Activated CD4-positive, alpha-beta T cell treated with anti-CD3 and anti-CD28 coated beads, Interleukin-2, Interleukin-6, amounts not matched to agents 100 ng/mL and 50 ng/mL, durations not matched to agents 16 hours and 8 hours (primary cell): ENCODE measurements around the gene SKIC3.

ENCODE experiments used
- DNase-seq: peaks from one replicate; pipeline ENCODE4 v3.0.0-alpha.2; 2020

The SKIC3 gene

DNA sequence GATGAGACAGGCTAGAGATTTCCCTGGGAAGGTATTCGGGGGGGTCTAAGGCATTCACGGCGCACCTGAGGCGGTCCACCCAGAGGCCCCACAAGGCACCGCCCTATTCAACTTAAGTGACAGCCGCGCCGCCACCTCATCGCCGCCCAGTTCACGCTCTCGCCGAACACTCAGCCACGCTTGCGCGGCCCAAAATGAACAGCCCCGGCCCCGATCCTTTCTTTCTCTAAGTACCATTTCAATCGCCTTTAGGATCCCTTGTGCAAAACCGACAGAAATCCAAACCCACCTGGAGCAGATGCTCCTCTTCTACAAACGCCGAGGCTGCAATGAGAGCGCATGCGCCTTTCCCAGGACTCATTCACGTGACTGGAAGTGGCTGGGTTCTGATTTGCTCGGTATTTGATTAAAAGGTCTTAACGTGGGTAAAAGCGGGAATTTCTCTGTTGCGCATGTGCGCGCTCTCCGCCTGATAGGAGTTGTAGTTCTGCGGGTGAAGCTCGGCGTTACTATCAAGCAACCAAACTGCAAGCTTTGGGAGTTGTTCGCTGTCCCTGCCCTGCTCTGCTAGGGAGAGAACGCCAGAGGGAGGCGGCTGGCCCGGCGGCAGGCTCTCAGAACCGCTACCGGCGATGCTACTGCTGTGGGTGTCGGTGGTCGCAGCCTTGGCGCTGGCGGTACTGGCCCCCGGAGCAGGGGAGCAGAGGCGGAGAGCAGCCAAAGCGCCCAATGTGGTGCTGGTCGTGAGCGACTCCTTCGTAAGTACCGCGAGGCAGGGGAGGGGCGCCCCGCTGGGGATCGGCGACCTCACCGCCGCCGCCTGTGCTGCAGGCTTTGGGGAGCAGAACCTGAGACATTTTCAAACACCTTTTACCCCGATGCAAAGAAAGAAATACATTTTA lies at the start of gene SKIC3, which contains the start of gene ARSK:
Gene SKIC3 (minus strand): TSS at position 331 of the 902 bp plus-strand sequence. CDS start 7,827 bp downstream, outside the sequence.
Gene ARSK (plus strand): TSS at position 455 of the 902 bp plus-strand sequence. CDS start 178 bp downstream, at position 633.
- peak; percentile 96 for DNase-seq

DNA sequence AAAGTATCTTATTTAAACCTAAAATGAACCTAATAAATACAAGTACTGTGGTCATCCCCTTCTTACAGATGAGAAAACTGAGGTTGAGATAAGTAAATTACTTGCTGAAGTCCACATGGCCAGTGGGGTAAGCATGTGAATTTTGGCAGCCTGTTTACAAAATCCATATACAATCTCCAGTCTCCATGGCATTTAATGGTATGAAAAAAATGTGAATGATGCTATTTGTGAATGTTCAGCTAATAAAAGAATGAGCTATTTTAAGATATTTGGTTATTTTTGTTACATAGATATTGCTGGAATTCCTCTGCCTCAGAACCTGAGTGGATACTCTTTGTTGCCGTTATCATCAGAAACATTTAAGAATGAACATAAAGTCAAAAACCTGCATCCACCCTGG lies 45.8 kb upstream of the SKIC3 start:
- DNase-seq = no peak

DNA sequence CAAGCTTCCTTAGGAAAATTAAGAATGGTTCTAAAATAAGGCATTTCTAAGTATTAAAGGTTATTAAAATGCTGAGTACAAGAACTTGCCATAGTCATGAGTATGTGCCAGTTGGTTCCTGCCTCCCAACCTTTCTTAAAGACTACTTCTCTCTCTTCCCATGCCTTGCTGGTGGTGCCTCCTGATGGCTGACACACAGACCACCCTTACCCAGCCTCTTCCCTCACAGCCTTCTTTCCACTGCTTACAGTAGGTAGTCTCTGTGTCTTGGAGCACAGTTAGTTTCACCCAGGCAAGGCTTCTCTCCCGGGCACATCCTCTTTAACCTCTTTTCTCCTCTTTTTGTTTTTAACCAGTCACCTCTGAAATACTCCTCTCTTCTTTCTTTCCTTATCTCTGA lies 44.5 kb upstream of the SKIC3 start:
- no peak for DNase-seq

GRCh38 chr5:95595289-95595931 lies 40.6 kb upstream of the SKIC3 start:
- no peak for DNase-seq

DNA sequence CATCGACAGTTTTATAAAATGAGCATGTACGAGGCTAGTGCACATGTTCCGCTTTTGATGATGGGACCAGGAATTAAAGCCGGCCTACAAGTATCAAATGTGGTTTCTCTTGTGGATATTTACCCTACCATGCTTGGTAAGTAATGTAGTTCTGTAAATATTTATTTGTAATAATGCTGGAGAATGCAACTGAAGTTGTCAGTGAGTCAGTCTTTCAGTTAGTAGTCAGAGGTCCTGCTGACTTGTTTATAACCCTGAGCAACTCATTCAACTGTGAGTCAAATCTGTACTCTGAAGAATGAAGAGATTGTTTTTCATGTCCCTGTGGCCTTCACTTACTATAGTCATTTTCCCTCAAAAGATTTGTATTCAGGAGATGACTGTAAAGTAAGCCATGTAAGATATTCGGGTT lies 36.7 kb upstream of the SKIC3 start:
- peak; percentile 87 for DNase-seq

- peak; percentile 30 for DNase-seq
These were observed 36.1 kb upstream of the SKIC3 start for GRCh38 chr5:95590880-95591279.

GRCh38 chr5:95583992-95584391 lies 29.2 kb upstream of the SKIC3 start:
- DNase-seq = no peak

- DNase-seq = no peak
These were observed 26.8 kb upstream of the SKIC3 start for GRCh38 chr5:95581576-95581975.

DNA sequence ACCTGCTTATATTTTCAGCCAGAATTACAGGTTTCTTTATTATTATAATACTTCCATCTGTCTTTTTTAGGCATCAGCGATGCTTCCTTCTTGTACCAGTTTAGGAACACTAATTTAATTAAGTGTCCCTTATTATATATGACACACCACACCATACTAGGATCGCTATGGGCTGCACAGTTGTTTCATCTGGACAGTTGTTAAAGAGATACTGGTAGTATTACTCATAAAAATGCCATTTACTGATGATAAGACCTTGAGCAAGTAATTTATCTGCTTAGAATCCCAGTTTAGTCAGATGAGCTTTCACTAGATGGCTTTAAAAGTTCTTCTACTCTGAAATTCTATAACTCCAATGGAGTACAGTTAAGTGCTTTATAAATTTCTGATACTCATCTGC lies 17.2 kb upstream of the SKIC3 start:
- DNase-seq = no peak

- DNase-seq = no peak
These were observed 10.6 kb upstream of the SKIC3 start for GRCh38 chr5:95565280-95565920.

- DNase-seq = no peak
These were observed 9.7 kb upstream of the SKIC3 start for GRCh38 chr5:95564450-95564849.

DNA sequence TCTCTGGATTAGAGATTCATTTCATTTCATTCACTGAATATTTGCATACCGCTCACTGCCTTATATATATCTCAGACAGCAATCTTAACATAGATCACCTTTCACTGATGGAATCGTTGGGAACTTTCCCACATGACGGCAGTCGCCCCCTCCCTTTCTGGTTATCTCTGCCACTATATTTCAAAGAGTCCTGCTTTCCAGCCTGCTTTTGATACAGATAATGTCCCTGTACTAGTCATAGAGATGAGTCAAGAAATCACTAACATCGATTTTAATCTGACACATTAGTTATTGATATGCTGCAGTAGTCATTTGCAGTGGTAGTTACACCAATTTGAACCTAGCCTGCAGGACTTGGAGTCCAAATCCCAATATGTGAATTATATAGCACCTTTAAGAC lies 8.6 kb upstream of the SKIC3 start:
- no peak for DNase-seq

GRCh38 chr5:95562282-95562681 lies 7.5 kb upstream of the SKIC3 start:
- no peak for DNase-seq

DNA sequence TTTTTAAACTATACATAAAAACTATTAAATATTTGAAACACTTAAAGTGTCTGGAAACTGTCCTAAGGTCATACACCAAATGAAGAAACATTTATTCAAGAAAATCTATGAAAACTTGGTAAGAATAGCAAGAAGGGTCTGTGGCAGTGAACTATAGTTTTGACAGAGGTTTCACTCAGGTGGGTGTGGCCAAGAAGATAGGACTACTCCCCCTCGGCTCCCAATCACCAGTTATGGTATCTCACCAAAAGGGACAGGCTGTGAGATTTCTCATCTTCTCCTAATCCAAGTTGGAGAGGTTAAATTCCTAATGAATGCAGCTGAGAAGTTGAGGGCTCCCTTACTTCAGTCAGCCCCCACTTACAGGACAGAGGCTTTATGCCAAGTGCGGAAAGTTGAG lies 3.1 kb upstream of the SKIC3 start:
- no peak for DNase-seq

GRCh38 chr5:95555553-95555952 lies 776 bp upstream of the SKIC3 start:
- DNase-seq = no peak

- no peak for DNase-seq
These were observed 488 bp downstream of the SKIC3 start for GRCh38 chr5:95554331-95554646.

GRCh38 chr5:95549030-95549429 lies 5.7 kb downstream of the SKIC3 start:
- no peak for DNase-seq

DNA sequence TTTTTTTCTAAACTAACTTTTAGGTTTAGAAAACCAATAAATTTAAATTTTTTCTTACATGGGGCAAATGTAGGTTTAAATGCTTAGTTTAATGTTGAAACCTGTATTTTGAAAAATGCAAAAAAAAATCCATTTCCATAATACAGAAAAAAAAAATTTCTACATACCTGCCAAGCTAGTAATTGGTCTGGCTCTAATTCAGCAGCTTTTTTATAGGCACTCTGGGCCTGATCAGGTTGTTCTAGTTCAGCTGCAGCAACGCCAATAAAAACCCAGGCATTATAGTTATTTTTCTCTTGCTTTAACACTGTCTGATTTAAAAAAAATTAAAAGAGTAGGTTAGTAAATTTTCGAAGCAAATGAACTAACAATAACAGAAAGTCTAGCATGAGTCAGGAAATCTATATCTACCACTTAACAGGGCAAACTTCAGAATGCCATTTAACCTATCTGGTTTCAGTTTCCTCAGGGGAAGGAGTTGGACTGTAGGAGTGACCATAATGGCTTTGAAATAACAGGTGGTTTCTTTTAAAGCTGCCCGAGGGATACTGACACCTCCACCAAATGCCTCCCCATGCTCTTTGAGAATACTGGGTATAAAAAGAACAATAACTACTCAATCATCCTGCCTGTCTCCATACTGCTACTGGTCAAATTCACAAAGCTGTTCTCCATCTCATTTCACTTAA lies 11.6 kb downstream of the SKIC3 start:
- no peak for DNase-seq

- DNase-seq = no peak
These were observed 17.3 kb downstream of the SKIC3 start for GRCh38 chr5:95537501-95537900.

- DNase-seq = no peak
These were observed 21.0 kb downstream of the SKIC3 start for GRCh38 chr5:95533761-95534160.

DNA sequence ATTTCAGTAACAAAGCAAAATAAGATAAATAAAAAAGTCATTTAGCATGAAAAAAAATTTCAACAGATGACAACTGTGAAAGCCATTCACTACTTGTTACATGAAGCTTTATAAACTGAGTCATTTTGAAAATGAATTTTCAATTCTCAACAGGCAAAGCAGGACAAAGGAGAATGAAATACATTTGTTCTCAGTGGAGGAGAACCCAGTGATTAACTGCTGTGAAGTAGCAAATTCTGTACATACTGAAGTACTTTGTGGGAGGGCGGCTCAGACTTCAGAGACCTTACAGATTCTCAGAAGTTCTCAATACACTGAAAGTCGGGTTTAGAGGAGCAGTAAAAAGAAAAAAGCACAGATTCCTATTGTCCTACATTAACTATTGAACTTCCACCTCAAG lies 21.7 kb downstream of the SKIC3 start:
- DNase-seq = peak; percentile 15

GRCh38 chr5:95532415-95532814 lies 22.4 kb downstream of the SKIC3 start:
- no peak for DNase-seq

GRCh38 chr5:95531491-95531890 lies 23.3 kb downstream of the SKIC3 start:
- no peak for DNase-seq
